MCF 10A (cell line): ENCODE results near the gene DCP1A. TPM values are rescaled to one million over a fixed set of nuclear protein-coding genes. Genes with fewer than 3 reads are reported as not detected.
"Not testable (repeated sequence)": the region's sequence is repeated elsewhere in the genome, so short reads cannot be mapped to it uniquely, and the experiment has no call there.

Experiments used
- BruUV-seq: library from RNA; stranded (reverse); fragments of 400-500 nt; replicated peaks from 2 replicates; lab custom pipeline; 2021; lab: Mats Ljungman, UMichigan
- CTCF ChIA-PET: fragments of 300-600 bp; sonication (Branson Sonifier 250); formaldehyde crosslinking; extraction: SDS; loops from one replicate; lab custom pipeline; 2021; ENCODE audit warnings: antibody characterized with exemption, inconsistent platforms; lab: Yijun Ruan, JAX
- POLR2A ChIA-PET: fragments of 300-600, 350-650 bp; sonication (Branson Sonifier 250); formaldehyde crosslinking; extraction: SDS; loops from one replicate; lab custom pipeline; 2020; ENCODE audit warnings: antibody characterized with exemption, inconsistent platforms; lab: Yijun Ruan, JAX
- DNase-seq: peaks from one replicate; pipeline ENCODE4 v3.0.0-alpha.2; 2018; ENCODE audit not compliant: unreplicated experiment
- H3K27ac Mint-ChIP-seq: one replicate; pipeline ENCODE4 v1.8.0; 2022; ENCODE audit warnings: mild to moderate bottlenecking, low read depth, mixed read lengths; ENCODE audit not compliant: unreplicated experiment
- H3K27me3 Mint-ChIP-seq: one replicate; pipeline ENCODE4 v1.8.0; 2022; ENCODE audit warnings: mixed read lengths; ENCODE audit not compliant: insufficient read depth, unreplicated experiment
- H3K36me3 Mint-ChIP-seq: one replicate; pipeline ENCODE4 v1.8.0; 2022; ENCODE audit warnings: mild to moderate bottlenecking, moderate library complexity, mixed read lengths; ENCODE audit not compliant: insufficient read depth, unreplicated experiment
- H3K4me1 Mint-ChIP-seq: one replicate; pipeline ENCODE4 v1.8.0; 2022; ENCODE audit warnings: mixed read lengths; ENCODE audit not compliant: insufficient read depth, unreplicated experiment
- H3K4me3 Mint-ChIP-seq: one replicate; pipeline ENCODE4 v1.8.0; 2022; ENCODE audit warnings: mild to moderate bottlenecking, moderate library complexity, mixed read lengths; ENCODE audit not compliant: unreplicated experiment
- H3K9me3 Mint-ChIP-seq: one replicate; pipeline ENCODE4 v1.8.0; 2022; ENCODE audit warnings: mixed read lengths; ENCODE audit not compliant: unreplicated experiment
- CTCF ChIP-seq: fragments of 200-600 bp; IDR thresholded peaks from one replicate; pipeline ENCODE4 v1.8.0; 2022; ENCODE audit warnings: antibody characterized with exemption, mild to moderate bottlenecking; ENCODE audit not compliant: unreplicated experiment
- intact Hi-C: fragments of 100-400 bp; cut with micrococcal nuclease; formaldehyde crosslinking; loops from 2 replicates; pipeline ENCODE4 v1.14.1; 2022
- total RNA-seq: library from RNA; stranded (reverse); gene quantifications from 2 replicates; pipeline ENCODE4 v1.2.3, GENCODE V29; 2022

Gene DCP1A
- total RNA-seq, 1 experiment from 2014 or later = 22.1 TPM

- peak; percentile 83 for TF ChIP-seq CTCF
- H3K4me1 Mint-ChIP-seq, H3K27ac Mint-ChIP-seq, H3K27me3 Mint-ChIP-seq, H3K4me3 Mint-ChIP-seq, BruUV-seq, H3K9me3 Mint-ChIP-seq: not testable (repeated sequence)
- peaks cover 57% of the 10 kb centered on the region for H3K36me3 Mint-ChIP-seq
- DNase-seq = peak; percentile 51
- POLR2A ChIA-PET = interaction anchor here (0.8 to 1.6 kb wide), 2 partner anchors 48 to 247 kb away, joined by 3 read pairs; partner anchors contain the start of gene DCP1A
- CTCF ChIA-PET = interaction anchor here (0.6 to 5.8 kb wide), 28 partner anchors 8 to 640 kb away, joined by 3 to 44 read pairs (median 4); no protein-coding TSS in a partner anchor
- intact Hi-C loops = loop anchor here (1.0 kb wide), 3 partner anchors 79 to 411 kb away; no protein-coding TSS in a partner anchor
Observed at GRCh38 chr3:53299611-53300023, 47.7 kb downstream of the DCP1A start.

- no peak for TF ChIP-seq CTCF
- no peak overlapping the region for H3K4me3 Mint-ChIP-seq
- H3K27me3 Mint-ChIP-seq = no peaks in the 10 kb centered on the region
- H3K9me3 Mint-ChIP-seq = no peaks in the 10 kb centered on the region
- DNase-seq = no peak
- ChIA-PET CTCF (interaction anchor here (0.6 to 1.6 kb wide), 4 partner anchors 15 to 415 kb away, joined by 3 to 5 read pairs (median 4); no protein-coding TSS in a partner anchor), POLR2A (interaction anchor here (0.6 to 1.1 kb wide), 3 partner anchors 14 to 61 kb away, joined by 3 read pairs; no protein-coding TSS in a partner anchor)
- peaks cover 39% of the 10 kb centered on the region for H3K36me3 Mint-ChIP-seq
- no peak overlapping the region for H3K27ac Mint-ChIP-seq
- intact Hi-C loops = no loop called here
- BruUV-seq = no TSS peak
- H3K4me1 Mint-ChIP-seq = no peaks in the 10 kb centered on the region
Observed at GRCh38 chr3:53295410-53295809, 51.9 kb downstream of the DCP1A start.

- no peak for TF ChIP-seq CTCF
- H3K4me3 Mint-ChIP-seq = no peak overlapping the region
- BruUV-seq = no TSS peak
- intact Hi-C loops = no loop called here
- H3K27me3 Mint-ChIP-seq = no peaks in the 10 kb centered on the region
- CTCF ChIA-PET = interaction anchor here (0.6 to 1.6 kb wide), 2 partner anchors 211 to 416 kb away, joined by 3 to 4 read pairs; no protein-coding TSS in a partner anchor
- no peaks in the 10 kb centered on the region for H3K9me3 Mint-ChIP-seq
- H3K36me3 Mint-ChIP-seq = peaks cover 38% of the 10 kb centered on the region
- H3K4me1 Mint-ChIP-seq = no peaks in the 10 kb centered on the region
- no peak overlapping the region for H3K27ac Mint-ChIP-seq
- POLR2A ChIA-PET = no interaction called here
- DNase-seq = no peak
Observed at GRCh38 chr3:53293867-53294266, 53.5 kb downstream of the DCP1A start.

- TF ChIP-seq CTCF = no peak
- no peak overlapping the region for H3K4me3 Mint-ChIP-seq
- H3K27me3 Mint-ChIP-seq = no peaks in the 10 kb centered on the region
- BruUV-seq = no TSS peak
- POLR2A ChIA-PET = interaction anchor here (1.2 to 1.4 kb wide), 2 partner anchors 18 to 128 kb away, joined by 3 to 6 read pairs; no protein-coding TSS in a partner anchor
- H3K9me3 Mint-ChIP-seq = no peaks in the 10 kb centered on the region
- CTCF ChIA-PET = interaction anchor here (1.1 to 1.8 kb wide), 3 partner anchors 9 to 92 kb away, joined by 4 to 5 read pairs (median 4); no protein-coding TSS in a partner anchor
- H3K27ac Mint-ChIP-seq = no peak overlapping the region
- peaks cover 48% of the 10 kb centered on the region for H3K36me3 Mint-ChIP-seq
- DNase-seq = no peak
- intact Hi-C loops = no loop called here
- no peaks in the 10 kb centered on the region for H3K4me1 Mint-ChIP-seq
Observed at GRCh38 chr3:53288214-53288613, 59.1 kb downstream of the DCP1A start.
